NOMO-1 treated with dmso at 0.1 percent for 144 hours (cell line): ENCODE data around the gene SH3GL3.

Source experiments
- DNase-seq: peaks from one replicate; lab custom pipeline; 2025; ENCODE audit not compliant: unreplicated experiment; lab: John Stamatoyannopoulos, UW

Gene SH3GL3

GRCh38 chr15:83610901-83611685, 164.0 kb downstream of the SH3GL3 start:
- no peak for DNase-seq

- no peak for DNase-seq
Observed at GRCh38 chr15:83612226-83612625, 165.1 kb downstream of the SH3GL3 start.

- DNase-seq: no peak
Observed at GRCh38 chr15:83612898-83613635, 165.9 kb downstream of the SH3GL3 start.

- no peak for DNase-seq
Observed at GRCh38 chr15:83613714-83614113, 166.6 kb downstream of the SH3GL3 start.

GRCh38 chr15:83616840-83617239, 169.7 kb downstream of the SH3GL3 start:
- no peak for DNase-seq

- no peak for DNase-seq
Observed at GRCh38 chr15:83626171-83626802, 179.1 kb downstream of the SH3GL3 start.

- DNase-seq: no peak
Observed at GRCh38 chr15:83631534-83631933, 184.4 kb downstream of the SH3GL3 start.

- no peak for DNase-seq
Observed at GRCh38 chr15:83643201-83643600, 196.1 kb downstream of the SH3GL3 start.

GRCh38 chr15:83644439-83644838, 197.3 kb downstream of the SH3GL3 start:
- no peak for DNase-seq

- no peak for DNase-seq
Observed at GRCh38 chr15:83650831-83651230, 203.7 kb downstream of the SH3GL3 start.

GRCh38 chr15:83651541-83651940, 204.4 kb downstream of the SH3GL3 start:
- no peak for DNase-seq

GRCh38 chr15:83652626-83653204, 205.6 kb downstream of the SH3GL3 start:
- no peak for DNase-seq

- DNase-seq: no peak
Observed at GRCh38 chr15:83653288-83653638, 206.1 kb downstream of the SH3GL3 start.

GRCh38 chr15:83653639-83654378, 206.7 kb downstream of the SH3GL3 start, which contains the start of gene ADAMTSL3:
ADAMTSL3 (plus strand) TSS chr15:83654123; CDS start chr15:83655762, 1,639 bp downstream.
- DNase-seq: no peak

GRCh38 chr15:83654379-83655236, 207.5 kb downstream of the SH3GL3 start:
- DNase-seq: no peak

- DNase-seq: no peak
Observed at GRCh38 chr15:83655237-83655616, 208.1 kb downstream of the SH3GL3 start.

- no peak for DNase-seq
Observed at GRCh38 chr15:83656192-83656591, 209.1 kb downstream of the SH3GL3 start.

- DNase-seq: no peak
Observed at GRCh38 chr15:83656943-83657528, 209.9 kb downstream of the SH3GL3 start.

GRCh38 chr15:83657549-83657948, 210.4 kb downstream of the SH3GL3 start:
- DNase-seq: no peak
